Neural cell (in vitro differentiated cells): ENCODE data around the gene CDYL. TPM values are rescaled to one million over a fixed set of nuclear protein-coding genes. Genes with fewer than 3 reads are reported as not detected.

Experiments used
- H2AFZ ChIP-seq: fragments of 200-600, 300-800 bp; sonication (generic), shearing (Covaris generic); 2 replicates; pipeline ENCODE4 v1.6.0; 2014; ENCODE audit warnings: low read depth, mild to moderate bottlenecking, antibody characterized with exemption, low read length, moderate library complexity
- H3F3A ChIP-seq: fragments of 200-600 bp; shearing (Covaris generic); 2 replicates; pipeline ENCODE4 v1.6.1; 2016; ENCODE audit warnings: mild to moderate bottlenecking, moderate library complexity, mixed read lengths, antibody characterized with exemption, low read length; ENCODE audit not compliant: insufficient read depth, poor library complexity, severe bottlenecking
- H3K27ac ChIP-seq: fragments of 200-600, 300-800 bp; sonication (generic), shearing (Covaris generic); 2 replicates; pipeline ENCODE4 v1.5.1; 2014; ENCODE audit warnings: mild to moderate bottlenecking, low read length, moderate library complexity
- H3K27me3 ChIP-seq: fragments of 300-800, 200-600 bp; sonication (generic), shearing (Covaris generic); 2 replicates; pipeline ENCODE4 v1.6.0; 2014; ENCODE audit warnings: mild to moderate bottlenecking, low read depth, low read length, moderate library complexity; ENCODE audit not compliant: insufficient read depth
- H3K36me3 ChIP-seq: fragments of 300-800, 200-600 bp; sonication (generic), shearing (Covaris generic); 2 replicates; pipeline ENCODE4 v1.5.1; 2014; ENCODE audit warnings: mild to moderate bottlenecking, antibody characterized with exemption, low read length, moderate library complexity; ENCODE audit not compliant: insufficient read depth
- H3K4me2 ChIP-seq: fragments of 300-800, 200-600 bp; sonication (generic), shearing (Covaris generic); 2 replicates; pipeline ENCODE4 v1.6.0; 2014; ENCODE audit warnings: mild to moderate bottlenecking, low read length
- H3K4me3 ChIP-seq: fragments of 300-800, 200-600 bp; sonication (generic), shearing (Covaris generic); 2 replicates; pipeline ENCODE4 v1.5.1; 2014; ENCODE audit warnings: mild to moderate bottlenecking, low read length, moderate library complexity
- H3K79me2 ChIP-seq: fragments of 200-600 bp; shearing (Covaris generic); replicated peaks from 2 replicates; pipeline ENCODE4 v1.6.0; 2014; ENCODE audit warnings: mild to moderate bottlenecking, low read length, moderate library complexity; ENCODE audit not compliant: insufficient read depth
- H3K9ac ChIP-seq: fragments of 300-800, 200-600 bp; sonication (generic), shearing (Covaris generic); 2 replicates; pipeline ENCODE4 v1.6.1; 2016; ENCODE audit warnings: mild to moderate bottlenecking, low read length, mixed read lengths
- H3K9me2 ChIP-seq: fragments of 200-600 bp; shearing (Covaris generic); 2 replicates; pipeline ENCODE4 v1.6.1; 2016; ENCODE audit warnings: mild to moderate bottlenecking, low read length, mixed read lengths; ENCODE audit not compliant: insufficient read depth
- H3K9me3 ChIP-seq: fragments of 200-600, 300-800 bp; sonication (generic), shearing (Covaris generic); 2 replicates; pipeline ENCODE4 v1.6.1; 2016; ENCODE audit warnings: mild to moderate bottlenecking, mixed run types, low read length, moderate library complexity, mixed read lengths
- H4K20me1 ChIP-seq: fragments of 200-600 bp; shearing (Covaris generic); 2 replicates; pipeline ENCODE4 v1.6.1; 2016; ENCODE audit warnings: mild to moderate bottlenecking, mixed run types; ENCODE audit not compliant: insufficient read depth
- CTCF ChIP-seq: fragments of 450-650 bp; IDR thresholded peaks from 2 replicates; pipeline ENCODE4 v1.5.1; 2014; ENCODE audit warnings: antibody characterized with exemption, mild to moderate bottlenecking, moderate library complexity; ENCODE audit not compliant: poor library complexity, severe bottlenecking
- EP300 ChIP-seq: fragments of 450-650 bp; conservative IDR thresholded peaks from 2 replicates; pipeline ENCODE4 v1.6.1; 2014; ENCODE audit warnings: antibody characterized with exemption, mild to moderate bottlenecking, moderate library complexity; ENCODE audit not compliant: poor library complexity, severe bottlenecking
- EZH2 ChIP-seq: fragments of 200-600, 300-800 bp; shearing (Covaris generic), sonication (generic); IDR thresholded peaks from 2 replicates; pipeline ENCODE4 v1.6.1; 2014; ENCODE audit warnings: antibody characterized with exemption, low read length, borderline replicate concordance, mild to moderate bottlenecking; ENCODE audit not compliant: insufficient read depth, poor library complexity, severe bottlenecking
- MXI1 ChIP-seq: fragments of 450-650 bp; conservative IDR thresholded peaks from 2 replicates; pipeline ENCODE4 v1.6.1; 2014; ENCODE audit warnings: antibody characterized with exemption, mild to moderate bottlenecking; ENCODE audit not compliant: poor library complexity, severe bottlenecking
- POLR2AphosphoS5 ChIP-seq: IDR thresholded peaks from 2 replicates; pipeline ENCODE4 v1.6.1; 2012
- RAD21 ChIP-seq: fragments of 450-650 bp; conservative IDR thresholded peaks from 2 replicates; pipeline ENCODE4 v1.6.1; 2014; ENCODE audit warnings: antibody characterized with exemption, mild to moderate bottlenecking, moderate library complexity
- SMC3 ChIP-seq: fragments of 450-650 bp; conservative IDR thresholded peaks from 2 replicates; pipeline ENCODE4 v1.6.1; 2014; ENCODE audit warnings: antibody characterized with exemption, mild to moderate bottlenecking, moderate library complexity; ENCODE audit not compliant: poor library complexity
- polyA plus RNA-seq: library from polyadenylated mRNA; depleted of rRNA; stranded (reverse); fragments of >200 nt; gene quantifications from 2 replicates; pipeline ENCODE4 v1.2.3, GENCODE V29; 2014
- TF ChIP-seq, protein P1 (sequence below): IDR thresholded peaks from 2 replicates; pipeline ENCODE4 v1.6.1; 2012; ENCODE audit warnings: borderline replicate concordance

The CDYL gene
- polyA plus RNA-seq, 1 donor from 2014 or later, result 5.2 TPM

DNA sequence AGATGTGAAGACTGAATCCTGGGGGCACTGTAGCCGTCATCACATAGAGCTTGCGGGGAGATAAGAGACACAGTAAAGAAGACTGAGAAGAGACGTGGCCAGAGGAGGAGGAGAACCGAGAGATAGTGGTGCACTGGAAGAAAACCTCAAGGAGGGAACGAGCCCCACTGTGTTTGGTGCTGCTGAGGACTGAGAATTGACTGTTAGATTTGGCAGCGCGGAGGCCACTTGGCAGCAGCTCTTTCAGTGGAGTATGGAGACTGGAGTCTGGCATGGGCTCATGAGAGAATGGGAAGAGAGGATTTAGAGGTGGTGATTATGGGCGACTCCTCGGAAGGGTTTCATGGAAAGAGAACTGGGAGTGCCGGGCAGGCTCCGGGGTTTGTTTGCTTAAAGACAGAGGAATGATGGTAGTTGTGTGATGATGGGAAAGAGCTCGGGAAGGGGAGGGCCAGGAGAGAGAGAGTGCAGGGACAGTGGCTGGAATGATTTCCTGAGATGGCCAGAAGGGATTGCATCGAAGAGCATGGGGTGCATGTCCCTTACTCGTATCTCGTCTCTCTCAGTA lies 18.0 kb downstream of the CDYL start:
- Histone ChIP-seq H3K9me3 (no peaks in the 10 kb centered on the region), H3K4me2 (no peak overlapping the region), H3K27ac (no peak overlapping the region), H3K4me3 (no peak overlapping the region), H3K27me3 (no peaks in the 10 kb centered on the region), H3F3A (no peaks in the 10 kb centered on the region), H2AFZ (no peak overlapping the region), H3K9ac (no peak overlapping the region), H4K20me1 (no peaks in the 10 kb centered on the region), H3K9me2 (no peaks in the 10 kb centered on the region), H3K79me2 (peaks cover 39% of the 10 kb centered on the region), H3K36me3 (no peaks in the 10 kb centered on the region)
- TF ChIP-seq EP300 (no peak), RAD21 (no peak), SMC3 (no peak), CTCF (no peak), POLR2AphosphoS5 (no peak), MXI1 (no peak), EZH2 (no peak)
- TF ChIP-seq, protein P1, sequence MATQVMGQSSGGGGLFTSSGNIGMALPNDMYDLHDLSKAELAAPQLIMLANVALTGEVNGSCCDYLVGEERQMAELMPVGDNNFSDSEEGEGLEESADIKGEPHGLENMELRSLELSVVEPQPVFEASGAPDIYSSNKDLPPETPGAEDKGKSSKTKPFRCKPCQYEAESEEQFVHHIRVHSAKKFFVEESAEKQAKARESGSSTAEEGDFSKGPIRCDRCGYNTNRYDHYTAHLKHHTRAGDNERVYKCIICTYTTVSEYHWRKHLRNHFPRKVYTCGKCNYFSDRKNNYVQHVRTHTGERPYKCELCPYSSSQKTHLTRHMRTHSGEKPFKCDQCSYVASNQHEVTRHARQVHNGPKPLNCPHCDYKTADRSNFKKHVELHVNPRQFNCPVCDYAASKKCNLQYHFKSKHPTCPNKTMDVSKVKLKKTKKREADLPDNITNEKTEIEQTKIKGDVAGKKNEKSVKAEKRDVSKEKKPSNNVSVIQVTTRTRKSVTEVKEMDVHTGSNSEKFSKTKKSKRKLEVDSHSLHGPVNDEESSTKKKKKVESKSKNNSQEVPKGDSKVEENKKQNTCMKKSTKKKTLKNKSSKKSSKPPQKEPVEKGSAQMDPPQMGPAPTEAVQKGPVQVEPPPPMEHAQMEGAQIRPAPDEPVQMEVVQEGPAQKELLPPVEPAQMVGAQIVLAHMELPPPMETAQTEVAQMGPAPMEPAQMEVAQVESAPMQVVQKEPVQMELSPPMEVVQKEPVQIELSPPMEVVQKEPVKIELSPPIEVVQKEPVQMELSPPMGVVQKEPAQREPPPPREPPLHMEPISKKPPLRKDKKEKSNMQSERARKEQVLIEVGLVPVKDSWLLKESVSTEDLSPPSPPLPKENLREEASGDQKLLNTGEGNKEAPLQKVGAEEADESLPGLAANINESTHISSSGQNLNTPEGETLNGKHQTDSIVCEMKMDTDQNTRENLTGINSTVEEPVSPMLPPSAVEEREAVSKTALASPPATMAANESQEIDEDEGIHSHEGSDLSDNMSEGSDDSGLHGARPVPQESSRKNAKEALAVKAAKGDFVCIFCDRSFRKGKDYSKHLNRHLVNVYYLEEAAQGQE, result no peak

- no peak overlapping the region for H2AFZ ChIP-seq
- H3K79me2 ChIP-seq, result peaks cover 50% of the 10 kb centered on the region
- no peak overlapping the region for H3K4me3 ChIP-seq
- H3K9me2 ChIP-seq, result no peaks in the 10 kb centered on the region
- no peaks in the 10 kb centered on the region for H3K27me3 ChIP-seq
- no peak overlapping the region for H3K4me2 ChIP-seq
- H3K27ac ChIP-seq, result no peak overlapping the region
- no peaks in the 10 kb centered on the region for H3K36me3 ChIP-seq
- no peaks in the 10 kb centered on the region for H4K20me1 ChIP-seq
- H3K9ac ChIP-seq, result no peak overlapping the region
- no peaks in the 10 kb centered on the region for H3F3A ChIP-seq
- H3K9me3 ChIP-seq, result no peaks in the 10 kb centered on the region
- TF ChIP-seq, protein P1, result no peak
- TF ChIP-seq MXI1, result no peak
Measured at GRCh38 chr6:4797587-4797986, 21.4 kb downstream of the CDYL start.
